SKM-1 treated with dmso at 0.1 percent for 144 hours (cell line): Measurements from ENCODE around the gene ABLIM2.
A peak's percentile ranks its signal among the peaks of the same experiment; 100 is the strongest.

Experiments
- DNase-seq: peaks from one replicate; lab custom pipeline; 2025; ENCODE audit not compliant: unreplicated experiment; lab: John Stamatoyannopoulos, UW

ABLIM2 gene

DNA sequence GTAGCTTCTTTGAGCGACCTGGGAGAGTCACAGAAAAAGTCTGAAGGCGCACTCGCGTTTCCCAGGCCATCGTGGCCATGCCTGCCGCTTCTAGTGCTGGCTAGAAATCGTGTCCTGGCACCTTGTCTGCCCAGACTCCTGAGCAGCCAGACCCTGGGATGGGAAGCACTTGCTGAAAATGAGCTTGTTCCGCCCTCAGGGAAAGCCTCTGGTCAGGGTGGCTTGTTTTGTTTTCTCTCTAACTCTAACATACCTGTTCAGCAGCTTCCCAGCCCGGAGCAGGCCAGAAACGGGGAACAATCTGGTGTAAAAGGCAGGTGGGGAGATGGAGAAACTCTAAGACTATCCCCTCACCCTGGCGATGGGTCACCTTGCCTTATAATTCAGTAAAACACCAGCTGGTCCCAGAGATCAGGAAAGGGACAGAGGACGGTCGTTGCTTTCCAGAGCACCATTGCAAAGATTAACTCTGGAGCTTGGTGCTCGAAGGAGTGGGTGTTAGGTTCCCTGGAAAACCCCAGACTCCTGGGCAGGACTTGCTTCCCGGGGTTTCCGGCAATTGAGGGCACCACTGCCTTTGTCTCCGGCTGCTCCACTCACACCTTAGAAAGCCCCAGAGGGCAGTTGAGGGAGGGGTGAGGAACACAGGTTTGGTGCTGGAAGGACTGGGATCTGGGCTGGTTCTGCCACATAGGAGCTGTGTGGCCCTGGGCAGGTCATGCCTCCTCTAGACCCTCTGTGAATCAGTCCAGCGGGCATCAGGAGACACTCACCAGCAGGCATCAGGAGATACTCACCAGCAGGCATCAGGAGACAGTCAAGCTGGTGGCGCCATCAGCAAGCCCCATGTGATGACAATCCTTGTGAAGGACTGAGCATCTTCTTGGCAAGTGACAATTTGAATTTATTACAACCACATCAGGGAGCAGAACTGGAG is 36.0 kb upstream of the ABLIM2 start:
- DNase-seq = no peak

DNA sequence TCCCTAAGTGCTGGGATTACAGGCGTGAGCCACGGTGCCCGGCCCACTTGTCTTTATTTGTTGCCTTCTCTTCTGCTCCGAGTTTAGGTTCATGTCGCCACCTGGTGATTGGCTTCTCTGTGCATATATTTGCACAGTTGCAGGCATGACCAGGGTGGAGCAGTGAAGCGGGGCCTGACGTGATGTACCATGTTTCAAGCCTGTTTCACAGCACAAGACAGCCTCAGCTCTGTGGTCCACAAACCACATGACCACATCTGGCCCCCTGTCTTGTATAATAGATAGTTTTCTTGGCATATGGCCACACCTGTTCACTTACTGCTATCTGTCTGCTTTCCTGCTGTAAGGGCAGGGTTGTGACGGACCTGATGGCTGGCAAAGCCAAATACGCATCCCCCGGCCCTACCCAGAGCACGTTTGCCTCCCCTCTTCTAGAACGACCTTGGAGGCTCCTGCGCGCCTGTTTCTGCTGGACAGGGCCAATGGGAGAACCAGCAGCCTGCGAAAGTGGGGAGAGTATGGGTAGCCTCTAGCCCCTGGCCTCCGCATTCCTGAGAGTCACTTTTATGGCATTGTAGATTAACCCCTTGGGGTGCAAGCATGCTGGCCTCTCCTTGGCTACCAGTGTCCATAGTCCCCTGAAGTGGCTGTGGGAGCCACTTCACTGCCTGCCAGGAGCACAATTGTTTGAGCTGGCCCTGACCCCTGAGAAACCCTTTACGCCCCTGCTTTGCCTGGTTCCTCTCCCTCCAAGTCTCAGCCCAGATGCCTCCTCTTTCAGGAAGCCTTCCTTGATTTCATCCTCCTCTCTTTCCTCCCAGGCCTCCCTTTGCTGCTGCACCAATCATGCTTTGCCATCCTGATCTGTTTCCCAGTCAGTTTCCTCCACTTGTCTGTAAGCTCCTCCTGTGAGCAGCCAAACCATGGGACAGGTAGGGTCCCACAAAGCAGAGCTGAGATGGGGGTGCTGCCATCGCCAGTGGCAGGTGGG is 34.4 kb upstream of the ABLIM2 start:
- DNase-seq = peak; percentile 21

DNA sequence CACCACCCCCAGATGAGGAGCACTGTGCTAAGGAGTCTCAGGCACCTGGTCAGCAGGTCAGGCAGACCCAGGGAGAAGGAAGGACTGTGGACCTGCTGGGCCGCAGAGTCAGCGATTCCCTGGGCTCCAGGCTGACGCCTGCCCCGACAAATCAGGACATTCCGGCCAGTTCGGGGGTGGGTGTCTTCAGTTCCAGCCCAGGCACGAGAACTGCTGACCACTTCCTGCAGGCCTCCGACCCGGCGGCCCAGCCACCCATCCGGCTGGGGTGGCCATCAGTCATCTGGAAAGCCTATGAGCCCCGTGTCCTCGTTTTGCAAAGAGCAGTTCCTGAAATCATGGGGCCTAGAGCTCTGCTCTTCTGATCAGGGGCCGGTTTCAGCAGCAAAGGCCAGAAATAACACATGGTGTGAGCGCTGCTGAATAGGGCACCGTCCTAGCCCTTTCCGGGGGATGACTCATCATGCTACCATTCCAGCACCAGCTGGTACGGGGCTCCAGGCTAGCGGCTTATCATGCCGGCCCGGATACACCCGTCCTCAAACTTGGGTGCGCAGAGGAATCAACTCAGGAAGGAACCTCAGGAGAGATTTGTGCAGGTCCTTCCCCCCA is 32.6 kb upstream of the ABLIM2 start:
- peak; percentile 94 for DNase-seq

DNA sequence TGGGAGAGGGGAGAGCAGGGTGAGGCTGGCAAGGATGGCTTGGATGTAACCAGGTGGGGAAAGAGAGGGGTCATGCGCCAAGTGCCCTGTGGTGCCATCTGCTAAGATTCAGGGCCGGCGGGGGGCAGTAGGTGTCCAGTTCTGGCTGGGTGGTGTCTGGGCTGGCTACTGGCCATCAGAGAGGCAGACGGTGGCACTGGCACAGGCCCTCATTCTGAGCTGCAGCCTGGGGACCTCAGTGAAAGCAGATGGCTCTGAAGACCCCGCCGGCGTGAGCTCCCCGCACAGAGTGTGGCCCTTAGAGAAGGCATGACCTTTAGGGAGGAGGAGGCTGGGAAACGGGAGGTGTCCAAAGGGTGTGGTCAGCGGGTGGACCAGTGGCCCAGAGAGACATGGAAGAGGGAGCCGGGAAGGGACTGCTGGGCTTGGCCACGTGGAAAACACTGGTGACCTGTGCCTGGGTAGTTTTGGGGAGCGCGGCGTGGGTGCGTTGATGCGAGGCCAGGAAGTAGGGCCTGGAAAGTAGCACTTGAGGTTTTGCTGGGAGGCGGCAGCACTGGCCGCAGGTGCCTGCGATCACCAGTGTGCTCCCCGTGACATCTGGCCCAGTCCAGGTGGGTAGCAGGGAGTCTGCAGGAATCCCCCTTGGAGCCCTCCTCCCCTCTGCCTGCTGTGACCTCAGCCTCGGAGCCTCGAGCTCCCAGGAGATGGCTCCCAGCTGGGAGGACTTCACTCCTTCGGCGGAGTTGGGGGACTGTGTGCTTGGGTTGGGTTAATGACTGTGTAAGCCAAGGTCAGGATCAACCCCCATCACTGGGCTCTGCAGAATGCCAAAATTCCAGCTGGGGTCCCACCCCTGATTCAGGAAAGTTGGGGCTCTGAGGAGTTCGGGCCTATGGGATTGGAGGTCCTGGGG is 31.2 kb upstream of the ABLIM2 start:
- no peak for DNase-seq

DNA sequence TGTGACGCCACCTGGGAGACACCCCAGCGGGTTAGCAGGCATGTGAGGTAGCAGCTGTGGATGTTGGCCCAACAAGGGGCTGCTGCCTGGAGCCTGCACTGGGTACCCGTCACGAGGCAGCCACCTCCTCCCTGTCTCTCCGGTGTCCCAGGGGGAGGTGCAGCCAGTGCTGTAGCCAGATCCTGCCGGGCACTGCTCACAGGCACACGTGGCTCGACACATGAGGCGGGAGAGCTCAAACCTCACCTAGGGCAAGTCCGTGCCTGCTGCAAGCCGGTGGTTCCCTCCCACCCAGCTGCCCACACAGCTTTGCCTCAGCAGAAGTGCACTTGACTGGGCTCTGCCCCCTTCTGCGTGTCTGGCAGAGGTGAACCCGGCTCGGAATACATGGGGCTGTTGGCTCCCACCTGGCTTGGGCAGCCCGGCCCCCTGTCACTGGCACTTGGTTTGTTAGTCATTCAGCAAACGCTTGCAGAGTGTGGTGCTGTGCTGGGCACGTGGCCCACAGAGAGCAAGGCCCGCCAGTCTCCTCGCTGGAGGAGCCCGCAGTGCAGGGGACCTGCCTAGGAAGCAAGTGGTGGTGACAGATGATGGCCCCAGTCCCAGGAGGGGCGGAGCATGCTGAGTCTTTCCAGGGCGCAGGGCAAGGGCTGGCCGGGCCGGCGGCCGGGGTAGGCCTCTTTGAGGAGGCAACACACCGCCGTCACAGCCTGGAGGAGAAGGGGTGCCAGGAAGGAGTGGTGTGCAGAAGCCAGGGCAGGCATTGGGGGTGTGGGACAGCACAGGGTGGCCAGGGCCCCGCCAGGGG is 30.3 kb upstream of the ABLIM2 start:
- no peak for DNase-seq

DNA sequence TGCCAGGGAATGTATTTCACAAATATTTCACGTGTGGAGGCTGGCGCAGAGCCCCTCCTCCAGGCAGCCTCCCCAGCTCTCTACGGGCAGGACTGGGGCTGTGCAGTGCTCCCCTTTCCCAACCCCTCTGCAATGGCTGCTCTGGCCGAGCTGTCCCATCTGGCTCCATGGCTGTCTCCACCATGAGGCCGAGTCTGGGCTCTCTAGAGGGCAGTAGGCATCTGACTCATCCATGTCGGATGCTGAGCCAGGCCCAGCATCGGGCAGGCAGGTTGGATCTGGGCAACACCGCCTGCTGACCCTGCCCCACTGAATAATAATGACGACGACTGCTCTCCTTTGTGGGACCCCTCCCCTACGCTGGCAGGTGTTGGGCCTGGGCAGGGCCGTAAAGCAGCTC is 29.5 kb upstream of the ABLIM2 start:
- no peak for DNase-seq

DNA sequence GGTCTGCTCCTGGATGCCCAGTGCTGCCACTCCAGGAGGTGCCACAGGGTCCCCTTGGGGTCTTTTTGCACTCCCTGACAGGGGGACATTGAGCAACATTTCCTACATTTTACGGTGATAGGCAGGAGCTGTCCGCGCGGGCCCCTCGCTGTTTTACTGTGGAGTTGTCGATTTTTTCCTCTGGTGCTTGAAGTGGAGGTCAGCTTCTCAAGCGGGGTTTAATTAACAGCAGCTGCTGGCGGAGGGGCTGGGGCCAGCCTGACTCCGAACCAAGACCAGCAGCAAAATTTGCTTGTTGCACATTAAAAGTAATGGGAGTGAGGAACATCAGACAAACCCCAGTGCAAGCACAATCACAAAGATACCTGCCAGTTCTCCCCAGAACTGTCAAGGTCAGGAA is 27.3 kb upstream of the ABLIM2 start:
- no peak for DNase-seq

DNA sequence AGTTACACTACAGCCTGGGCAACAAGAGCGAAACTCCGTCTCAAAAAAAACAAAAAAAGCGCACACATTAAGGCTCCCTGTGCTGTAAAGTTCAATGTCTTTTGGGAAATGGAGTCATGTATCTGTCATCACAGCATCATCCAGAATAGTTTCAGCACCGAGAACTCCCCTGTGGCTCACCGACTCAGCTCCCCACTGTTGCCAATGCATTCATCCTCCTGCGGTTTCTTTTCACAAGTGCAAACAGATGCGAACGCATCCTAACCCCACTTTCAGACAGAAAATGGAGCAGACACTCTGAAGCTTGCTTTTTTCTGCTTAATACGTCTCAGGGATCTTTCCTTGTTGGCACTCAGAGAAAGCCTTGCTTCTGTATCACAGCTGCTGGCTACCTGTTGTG is 26.7 kb upstream of the ABLIM2 start:
- no peak for DNase-seq

DNA sequence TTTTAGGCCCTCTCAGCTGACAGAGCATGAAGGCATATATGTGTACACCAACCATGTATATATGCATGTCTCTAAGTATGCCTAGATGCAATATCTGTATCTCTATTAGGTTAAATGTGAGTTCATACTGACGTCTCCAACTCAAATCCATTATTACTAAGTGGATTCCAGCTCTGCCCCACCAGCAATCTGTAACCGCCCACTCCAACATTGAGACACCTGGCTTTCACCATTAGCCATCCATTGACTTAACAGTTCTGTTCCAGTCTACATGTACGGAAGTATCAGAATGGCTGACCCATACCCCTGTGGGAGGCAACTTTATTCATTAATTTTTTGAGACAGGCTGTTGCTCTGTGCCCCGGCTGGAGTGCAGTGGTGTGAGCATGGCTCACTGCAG is 25.4 kb upstream of the ABLIM2 start:
- no peak for DNase-seq

DNA sequence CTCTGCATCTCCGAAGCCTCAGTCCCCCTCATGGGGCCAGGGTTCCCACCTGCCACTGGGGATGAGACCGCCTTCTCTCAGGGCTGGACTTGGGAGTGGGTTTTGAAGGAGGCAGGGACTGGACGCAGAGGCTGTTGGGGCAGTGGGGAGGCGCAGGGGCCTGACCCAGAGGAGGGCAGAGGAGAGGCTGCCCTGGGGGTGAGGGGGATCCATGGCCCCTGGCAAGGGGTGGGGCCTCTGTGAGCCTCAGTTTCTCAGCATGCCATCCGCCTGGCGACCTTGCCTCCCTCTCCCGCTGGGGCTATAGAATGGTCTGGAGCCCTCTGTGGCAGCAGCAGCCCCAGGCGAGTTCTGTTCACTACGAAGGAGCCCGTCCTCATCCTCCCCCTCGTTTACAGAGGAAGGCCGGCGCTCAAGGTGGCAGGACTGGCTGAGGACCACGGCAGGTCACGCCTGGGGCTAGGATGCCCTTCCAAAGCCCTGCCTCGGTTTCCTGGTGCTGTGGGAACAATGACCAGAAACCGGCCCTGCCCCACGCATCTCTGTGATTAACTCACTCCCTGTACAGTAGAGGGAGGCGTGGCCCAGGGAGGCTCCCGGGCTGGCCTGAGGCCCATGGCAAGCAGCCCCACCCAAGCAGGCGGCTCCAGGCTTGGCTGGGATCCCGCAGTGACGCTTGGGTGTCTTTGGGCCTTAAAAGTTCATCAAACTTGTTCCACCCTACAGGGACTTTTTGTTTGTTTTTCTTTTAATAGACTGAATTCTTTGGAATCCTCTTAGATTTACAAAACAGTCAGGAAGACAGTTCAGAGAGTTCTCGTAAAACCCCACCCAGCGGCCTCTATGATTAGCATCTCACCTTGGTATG is 24.5 kb upstream of the ABLIM2 start:
- DNase-seq = no peak

DNA sequence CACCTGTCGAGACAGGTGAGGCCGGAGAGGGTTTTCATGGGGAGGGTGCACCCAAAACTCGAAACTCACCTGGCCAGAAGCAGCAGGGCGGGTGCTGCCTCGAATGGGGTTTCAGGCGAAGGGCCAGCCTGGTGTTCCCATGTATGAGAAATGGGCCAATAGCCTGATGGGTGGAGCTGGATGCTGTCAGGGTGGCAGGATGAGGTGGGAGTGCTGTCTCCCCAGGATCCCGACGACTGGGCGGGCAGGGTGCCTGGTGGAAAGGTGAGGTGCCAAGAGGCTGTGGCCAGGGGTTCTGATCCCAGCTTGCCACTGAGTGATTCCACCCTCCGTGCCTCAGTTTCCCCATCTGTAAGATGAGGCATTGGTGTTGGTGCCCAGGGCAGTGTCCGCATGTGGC is 23.7 kb upstream of the ABLIM2 start:
- DNase-seq = no peak

DNA sequence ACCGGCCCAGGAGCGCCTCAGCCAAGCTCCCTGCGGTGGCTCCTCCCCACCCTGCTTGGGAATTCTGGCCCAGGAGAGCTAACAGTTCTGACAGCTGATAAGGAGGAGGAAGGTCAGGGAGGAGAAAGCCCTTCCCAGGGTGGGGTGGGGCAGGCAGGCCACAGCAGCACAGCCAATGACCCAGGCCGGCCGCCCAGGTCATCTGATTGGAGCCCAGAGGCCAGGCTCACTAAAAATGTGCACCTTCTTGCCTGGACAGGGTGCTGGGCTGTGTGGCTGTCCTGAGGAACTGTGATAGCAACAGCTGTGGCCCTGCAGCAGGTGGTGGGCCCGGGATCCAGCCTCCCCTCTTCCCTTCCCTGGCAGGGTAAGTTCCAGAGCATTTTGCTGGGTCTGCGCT is 23.2 kb upstream of the ABLIM2 start:
- no peak for DNase-seq

DNA sequence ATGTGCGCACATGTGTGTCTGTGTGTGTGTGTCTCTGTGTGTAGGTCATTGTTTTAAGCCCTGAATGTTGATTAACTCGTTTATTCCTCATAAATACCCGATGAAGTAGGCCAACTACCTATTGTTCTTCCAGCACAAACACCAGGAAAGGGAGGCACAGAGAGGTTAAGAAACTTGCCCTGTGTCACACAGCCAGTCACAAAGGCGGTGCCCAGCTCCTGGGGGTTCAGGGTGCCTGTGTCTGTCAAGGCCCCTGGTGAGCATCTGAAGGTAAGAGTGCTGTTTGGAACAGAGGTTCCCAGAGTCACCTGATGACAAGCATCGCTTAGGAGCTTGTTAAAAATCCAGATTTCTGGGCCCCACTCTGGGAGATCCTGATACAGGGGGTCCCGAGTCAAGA is 22.5 kb upstream of the ABLIM2 start:
- DNase-seq = no peak

DNA sequence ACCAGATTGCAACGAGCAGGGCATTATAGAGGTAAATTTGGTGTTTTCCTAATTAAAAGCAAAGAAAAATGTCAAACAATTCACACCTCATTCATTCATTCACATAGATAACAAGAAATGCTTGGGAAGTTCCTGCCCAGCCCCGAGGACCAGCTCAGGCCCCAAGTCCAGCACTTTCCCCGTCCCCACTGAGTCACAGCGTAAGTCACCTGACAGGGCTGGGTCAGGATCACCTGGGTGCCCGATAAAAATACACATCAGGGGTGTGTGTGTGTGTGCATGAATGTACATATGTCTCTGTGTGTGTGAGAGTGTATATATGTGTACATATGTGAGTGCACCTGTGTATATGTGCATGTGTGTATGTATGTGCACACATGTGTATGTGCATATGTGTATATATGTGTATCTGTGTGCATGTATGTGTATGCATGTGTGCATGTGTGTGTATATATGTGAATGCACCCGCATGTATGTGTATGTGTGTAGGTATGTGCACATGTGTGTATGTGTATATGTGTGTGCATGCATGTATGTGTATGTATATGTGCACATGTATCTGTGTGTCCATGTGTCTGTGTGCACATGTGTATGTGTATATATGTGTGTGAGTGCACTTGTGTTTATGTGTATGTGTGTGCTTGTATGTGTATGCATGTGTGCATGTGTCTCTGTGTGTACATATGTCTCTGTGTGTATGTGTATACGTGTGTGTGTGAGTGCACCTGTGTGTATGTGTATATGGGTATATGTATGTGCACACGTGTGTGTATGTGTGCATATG is 21.9 kb upstream of the ABLIM2 start:
- no peak for DNase-seq

DNA sequence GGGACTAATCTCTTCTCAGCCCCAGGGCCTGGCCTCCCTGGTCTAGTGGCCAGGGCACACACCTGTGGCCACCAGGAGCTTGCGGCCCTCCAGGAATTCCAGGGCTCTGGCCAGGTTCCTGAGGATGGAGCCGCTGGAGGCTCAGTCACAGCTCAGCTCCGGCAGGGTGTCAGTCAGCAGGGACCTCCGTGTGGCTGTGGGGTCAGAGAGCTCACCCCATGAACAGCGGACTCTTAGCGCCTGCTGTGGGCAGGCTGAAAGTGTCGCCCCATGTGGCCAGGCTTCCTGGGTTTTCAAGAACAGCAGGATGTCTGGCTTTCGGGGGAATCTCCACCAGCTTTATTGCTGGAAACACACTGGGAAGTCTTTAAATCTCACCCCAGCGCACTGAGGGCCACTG is 21.2 kb upstream of the ABLIM2 start:
- no peak for DNase-seq

DNA sequence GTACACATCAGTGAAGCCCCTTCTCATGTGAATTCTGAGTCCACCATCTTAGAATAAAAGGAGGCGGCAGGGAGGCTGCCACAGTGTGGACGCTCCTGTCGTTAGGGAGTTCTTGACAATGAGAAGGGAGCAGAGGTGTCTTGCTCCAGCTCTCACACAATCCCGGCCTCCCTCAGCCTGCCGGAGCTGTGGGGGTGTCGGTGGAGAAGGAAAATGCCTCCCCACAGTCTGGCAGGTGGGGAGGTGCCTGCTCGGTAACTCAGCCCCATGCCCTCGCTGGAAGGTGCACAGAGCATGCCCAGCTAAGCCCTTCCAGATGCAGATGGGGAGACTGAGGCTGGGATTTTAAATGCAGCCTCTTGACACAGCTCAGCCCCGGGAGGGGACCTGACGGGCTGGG is 20.5 kb upstream of the ABLIM2 start:
- DNase-seq = no peak

DNA sequence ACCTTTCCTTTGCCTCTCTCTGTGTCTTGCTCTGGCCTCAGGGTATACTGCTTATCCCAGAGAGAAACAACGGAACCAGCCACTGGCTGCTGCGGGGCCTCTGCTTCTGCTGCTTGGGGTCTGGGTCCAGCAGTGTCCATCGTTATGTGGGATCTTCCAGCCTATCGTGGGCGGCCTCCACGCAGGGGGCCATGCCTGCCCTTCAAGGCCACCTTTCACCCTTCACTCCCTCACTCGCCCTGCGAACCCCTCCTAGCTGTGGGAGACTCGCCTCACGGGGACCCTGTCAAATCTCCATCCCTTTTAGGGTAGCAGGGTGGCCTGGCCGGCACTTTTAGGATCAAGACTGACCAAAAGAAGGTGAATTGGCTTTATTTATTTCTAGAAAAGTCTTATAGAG is 19.3 kb upstream of the ABLIM2 start:
- DNase-seq = no peak

DNA sequence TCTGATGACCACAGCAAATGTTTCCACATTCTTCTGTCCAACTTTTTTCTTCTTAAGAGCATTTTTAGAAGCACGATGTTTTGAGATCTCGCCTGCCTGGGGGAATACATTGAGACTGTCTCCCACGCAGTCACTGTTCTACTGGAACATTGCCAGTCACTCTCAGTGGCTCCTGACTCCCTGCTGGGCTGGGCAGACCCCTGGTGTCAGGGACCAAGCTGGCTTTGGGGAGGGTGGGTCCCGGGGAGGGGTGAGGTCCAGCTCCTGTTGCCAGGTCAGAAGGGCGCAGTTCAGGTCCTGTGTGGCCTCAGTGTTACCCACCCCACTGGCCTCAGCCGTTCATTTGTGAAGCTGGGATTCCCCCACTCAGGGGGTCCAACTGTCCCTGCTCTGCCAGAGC is 18.9 kb upstream of the ABLIM2 start:
- DNase-seq = no peak
